K562 (cell line): ENCODE data around the gene USP50. TPM values are rescaled to one million over a fixed set of nuclear protein-coding genes. Genes with fewer than 3 reads are reported as not detected.
"Not testable (repeated sequence)": the region's sequence is repeated elsewhere in the genome, so short reads cannot be mapped to it uniquely, and the experiment has no call there.

ENCODE experiments used
- ATAC-seq: fragments of 200-7000 bp; cut with Tn5 transposase; 3 replicates; pipeline ENCODE4 v1.9.1; 2020; ENCODE audit warnings: moderate library complexity
- BruUV-seq: library from RNA; stranded (reverse); fragments of 400-500 nt; replicated peaks from 2 replicates; lab custom pipeline; 2021; lab: Mats Ljungman, UMichigan
- CTCF ChIA-PET: fragments of 300-600 bp; formaldehyde crosslinking; extraction: SDS; loops from one replicate; lab custom pipeline; 2021; ENCODE audit warnings: low intra/inter-chr PET ratio; lab: Yijun Ruan, JAX
- POLR2A ChIA-PET: fragments of 300-600, 350-650 bp; sonication (Branson Sonifier 250); formaldehyde crosslinking; extraction: SDS; loops from one replicate; lab custom pipeline; 2021; ENCODE audit warnings: antibody characterized with exemption, inconsistent platforms; lab: Yijun Ruan, JAX
- DNase-seq, 4 experiments: peaks; one replicate each; pipeline versions ENCODE4 v3.0.0 to v3.0.0-alpha.2; 2011 to 2018; ENCODE audit warnings: low spot score in 3 of 4, mixed read lengths in 3 of 4; ENCODE audit errors: extremely low read depth in 1 of 4
- FAIRE-seq: peaks from 2 replicates; lab custom pipeline; 2011; peaks lifted over from hg19 to GRCh38; lab: Jason Lieb, UNC
- H2AFZ ChIP-seq: 2 replicates; pipeline ENCODE4 v1.6.0; 2011; ENCODE audit warnings: low read depth, low read length, control low read depth, inconsistent platforms
- H3K27ac ChIP-seq: fragments of 200-600 bp; 3 replicates; pipeline ENCODE4 v1.8.0; 2011; ENCODE audit warnings: low read depth, mild to moderate bottlenecking, control low read depth, inconsistent platforms, low read length, moderate library complexity, mixed read lengths; ENCODE audit errors: extremely low read depth
- H3K27me3 ChIP-seq, 2 experiments: fragments of 300-600 bp in 1 of 2; 2 replicates in 1 of 2; 3 replicates in 1 of 2; pipeline versions ENCODE4 v1.6.0 to v1.8.0; 2011; ENCODE audit warnings: inconsistent platforms in 2 of 2, low read length in 2 of 2, mild to moderate bottlenecking in 1 of 2, mixed read lengths in 1 of 2, moderate library complexity in 1 of 2; ENCODE audit not compliant: control insufficient read depth in 2 of 2, insufficient read depth in 2 of 2
- H3K36me3 ChIP-seq: fragments of 300-600 bp; 3 replicates; pipeline ENCODE4 v1.8.0; 2011; ENCODE audit warnings: mild to moderate bottlenecking, low read length, inconsistent platforms; ENCODE audit not compliant: control insufficient read depth, insufficient read depth
- H3K4me1 ChIP-seq, 2 experiments: fragments of 200-600 bp in 1 of 2; replicated peaks in 1 of 2; 2 replicates in 1 of 2; 3 replicates in 1 of 2; pipeline versions ENCODE4 v1.5.1 to v1.8.0; 2011; ENCODE audit warnings: inconsistent platforms in 2 of 2, low read length in 2 of 2, mild to moderate bottlenecking in 1 of 2, mixed read lengths in 1 of 2, moderate library complexity in 1 of 2; ENCODE audit not compliant: control insufficient read depth in 2 of 2, insufficient read depth in 2 of 2
- H3K4me2 ChIP-seq: 2 replicates; pipeline ENCODE4 v1.6.1; 2011; ENCODE audit warnings: low read length, control low read depth, inconsistent platforms, mixed read lengths; ENCODE audit not compliant: insufficient read depth
- H3K4me3 ChIP-seq: fragments of 200-600 bp; sonication (generic), shearing (Covaris generic); 2 replicates; pipeline ENCODE4 v1.5.1; 2016; ENCODE audit warnings: control low read depth, inconsistent platforms
- H3K79me2 ChIP-seq: fragments of 200-600 bp; 3 replicates; pipeline ENCODE4 v1.8.0; 2011; ENCODE audit warnings: low read length, inconsistent platforms; ENCODE audit not compliant: control insufficient read depth, insufficient read depth
- H3K9ac ChIP-seq, 2 experiments: 2 replicates each; pipeline versions ENCODE4 v1.6.0 to v1.6.1; 2011; ENCODE audit warnings: low read depth in 2 of 2, low read length in 2 of 2, control low read depth in 1 of 2, inconsistent platforms in 1 of 2, mild to moderate bottlenecking in 1 of 2, mixed read lengths in 1 of 2; ENCODE audit not compliant: insufficient read depth in 1 of 2
- H3K9me1 ChIP-seq: one replicate; pipeline ENCODE4 v1.6.0; 2011; ENCODE audit warnings: inconsistent platforms, mild to moderate bottlenecking, low read length, moderate library complexity; ENCODE audit not compliant: control insufficient read depth, insufficient read depth
- H3K9me3 ChIP-seq: replicated peaks from 2 replicates; pipeline ENCODE4 v1.5.1; 2011; ENCODE audit warnings: low read depth, low read length, inconsistent platforms; ENCODE audit not compliant: control insufficient read depth, insufficient read depth
- H4K20me1 ChIP-seq: replicated peaks from 2 replicates; pipeline ENCODE4 v1.6.1; 2011; ENCODE audit warnings: low read length, inconsistent platforms, mixed read lengths; ENCODE audit not compliant: control insufficient read depth, insufficient read depth
- BHLHE40 ChIP-seq: IDR thresholded peaks from 2 replicates; pipeline ENCODE4 v1.6.1; 2011; ENCODE audit warnings: low read length, improper control_type of control experiment
- ESRRB ChIP-seq: fragments of 250-450 bp; sonication (Bioruptor Pico); IDR thresholded peaks from 2 replicates; pipeline ENCODE4 v1.5.0; 2020; ENCODE audit warnings: mild to moderate bottlenecking, moderate library complexity, borderline replicate concordance
- ETS2 ChIP-seq: IDR thresholded peaks from 2 replicates; pipeline ENCODE4 v1.6.1; 2016; ENCODE audit warnings: borderline replicate concordance, missing genetic modification characterization, mild to moderate bottlenecking, moderate library complexity, missing compliant biosample characterization; ENCODE audit not compliant: poor library complexity, severe bottlenecking
- FUS ChIP-seq: fragments of 200-400 bp; formaldehyde crosslinking; optimal IDR thresholded peaks from 2 replicates; pipeline ENCODE3; 2017; ENCODE audit warnings: low read depth, low read length
- HNRNPLL ChIP-seq: fragments of 200-400 bp; formaldehyde crosslinking; IDR thresholded peaks from 2 replicates; pipeline ENCODE4 v1.6.1; 2017; ENCODE audit warnings: low read length, low read depth, mild to moderate bottlenecking; ENCODE audit not compliant: poor library complexity, severe bottlenecking
- KDM1A ChIP-seq, 2 experiments: fragments of 450-650 bp; IDR thresholded peaks; 2 replicates each; pipeline ENCODE4 v1.6.1; 2016; ENCODE audit warnings: mild to moderate bottlenecking in 2 of 2
- KLF13 ChIP-seq: fragments of 450-650 bp; IDR thresholded peaks from 2 replicates; pipeline ENCODE4 v1.6.1; 2016; ENCODE audit warnings: missing genetic modification characterization, low read depth, mild to moderate bottlenecking, missing compliant biosample characterization, moderate library complexity, borderline replicate concordance
- MCM2 ChIP-seq: fragments of 450-650 bp; IDR thresholded peaks from 2 replicates; pipeline ENCODE4 v1.6.1; 2017; ENCODE audit warnings: low read depth, mild to moderate bottlenecking
- NBN ChIP-seq: fragments of 450-650 bp; IDR thresholded peaks from 2 replicates; pipeline ENCODE4 v1.6.1; 2016; ENCODE audit warnings: low read depth, mild to moderate bottlenecking
- SMAD1 ChIP-seq: fragments of 150-350 bp; IDR thresholded peaks from 2 replicates; pipeline ENCODE4 v1.6.1; 2014; ENCODE audit warnings: low read length, low read depth; ENCODE audit not compliant: partially characterized antibody
- ZNF609 ChIP-seq: sonication (generic); formaldehyde crosslinking; IDR thresholded peaks from 2 replicates; pipeline ENCODE4 v1.8.1; 2023; ENCODE audit warnings: missing genetic modification reagents, mild to moderate bottlenecking, borderline replicate concordance
- WGBS: fragments of 100-300 bp; shearing (Covaris generic); methylation state at CpG from one replicate; pipeline ENCODE4 v1.1.6; 2016; ENCODE audit warnings: low coverage, mixed read lengths; ENCODE audit not compliant: insufficient coverage; ENCODE audit errors: missing lambda C conversion rate; 5-methylcytosine and 5-hydroxymethylcytosine counted together
- in situ Hi-C: fragments of 300-500 bp; cut with MboI; formaldehyde crosslinking; loops from 4 replicates; pipeline ENCODE4 v1.15.0; 2018; ENCODE audit warnings: inconsistent platforms, mixed read lengths
- intact Hi-C: fragments of 100-400 bp; cut with micrococcal nuclease; formaldehyde crosslinking; loops from 2 replicates; pipeline ENCODE4 v1.14.2; 2022
- polyA plus RNA-seq, 8 experiments: library from polyadenylated mRNA; depleted of rRNA in 4 of 8; stranded (reverse) in 5 of 8; unstranded in 3 of 8; fragments of >200 nt; fragmentation: Nextera tagmentation in 2 of 8; fragmentation: Illumina TruSeq in 1 of 8; extraction: Ambion mirVana in 2 of 8; extraction: Trizol in 1 of 8; gene quantifications; 2 replicates each; pipeline versions ENCODE4 v1.2.1 to v1.2.3, GENCODE V29; 2011 to 2014; ENCODE audit warnings: inconsistent platforms in 1 of 8, missing spikeins in 1 of 8
- total RNA-seq, 7 experiments: library from RNA; depleted of rRNA in 6 of 7; stranded (reverse); fragments of >200 nt in 6 of 7; fragmentation: Illumina TruSeq in 2 of 7; extraction: Trizol in 2 of 7; gene quantifications; 2 replicates each; pipeline versions ENCODE4 v1.2.1 to v1.2.3, GENCODE V29; 2011 to 2021; ENCODE audit warnings: low replicate concordance in 1 of 7

The USP50 gene
- total and polyA plus RNA-seq, 9 of the 15 experiments (the other 6 are each of a cell fraction or from before 2014, with no cell fraction given) = not detected

DNA sequence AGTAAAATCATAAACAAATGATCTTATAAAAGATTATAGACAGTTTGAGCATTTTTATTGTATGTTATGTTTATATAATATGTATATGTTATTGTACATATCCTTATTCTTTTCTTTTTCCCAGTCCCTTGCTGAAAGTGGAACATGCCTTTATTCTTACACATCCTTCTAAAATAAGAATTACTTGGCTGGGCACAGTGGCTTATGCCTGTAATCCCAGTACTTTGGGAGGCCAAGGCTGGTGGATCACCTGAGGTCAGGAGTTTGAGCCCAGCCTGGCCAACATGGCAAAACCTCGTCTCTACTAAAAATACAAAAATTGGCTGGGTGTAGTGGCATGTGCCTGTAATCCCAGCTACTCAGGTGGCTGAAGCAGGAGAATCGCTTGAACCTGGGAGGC is 51.9 kb downstream of the USP50 start:
- intact Hi-C loops, H3K9me1 ChIP-seq, H4K20me1 ChIP-seq, in situ Hi-C loops, H3K9ac ChIP-seq, BruUV-seq, ATAC-seq, H3K9me3 ChIP-seq, H3K27me3 ChIP-seq, DNase-seq, H3K4me1 ChIP-seq, FAIRE-seq, H2AFZ ChIP-seq, H3K4me2 ChIP-seq, H3K79me2 ChIP-seq, H3K4me3 ChIP-seq, CTCF ChIA-PET, H3K27ac ChIP-seq: not testable (repeated sequence)
- H3K36me3 ChIP-seq = peaks cover 86% of the 10 kb centered on the region
- WGBS = 88% methylated on average over 2 of the region's 2 CpGs
- POLR2A ChIA-PET = interaction anchor here (0.7 kb wide), 1 partner anchor 11 kb away, joined by 3 read pairs; no protein-coding TSS in a partner anchor

DNA sequence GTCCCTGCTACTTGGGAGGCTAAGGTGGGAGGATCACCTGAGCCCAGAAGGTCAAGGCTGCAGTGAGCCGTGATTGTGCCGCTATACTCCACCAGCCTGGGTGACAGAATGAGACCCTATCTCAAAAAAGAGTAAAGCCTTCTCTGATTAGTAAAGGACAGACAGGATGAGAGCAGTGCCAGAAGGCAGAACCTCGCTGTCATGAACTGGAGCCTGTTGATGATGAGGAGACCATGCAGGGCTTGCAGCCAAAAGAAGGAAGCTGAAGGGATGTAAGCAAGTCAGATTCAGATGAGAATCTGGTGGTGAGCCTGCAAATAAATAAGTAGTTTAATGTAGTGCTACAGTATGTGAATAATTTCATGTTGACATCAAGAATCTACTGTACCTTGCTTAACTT is 52.8 kb downstream of the USP50 start:
- H3K36me3 ChIP-seq = peaks cover 84% of the 10 kb centered on the region
- no peaks in the 10 kb centered on the region for H3K9me1 ChIP-seq
- H3K4me3 ChIP-seq = no peak overlapping the region
- intact Hi-C loops (no loop called here), in situ Hi-C loops (no loop called here)
- POLR2A ChIA-PET = interaction anchor here (0.6 kb wide), 1 partner anchor 143 kb away, joined by 4 read pairs; no protein-coding TSS in a partner anchor
- H3K27me3 ChIP-seq = no peaks in the 10 kb centered on the region
- WGBS = 89% methylated on average over 3 of the region's 3 CpGs
- ATAC-seq (no peak), FAIRE-seq (no peak), DNase-seq (no peak)
- H3K4me2 ChIP-seq = no peak overlapping the region
- H4K20me1 ChIP-seq = no peaks in the 10 kb centered on the region
- no peaks in the 10 kb centered on the region for H3K9me3 ChIP-seq
- no peak overlapping the region for H3K27ac ChIP-seq
- no peak overlapping the region for H3K9ac ChIP-seq
- no peaks in the 10 kb centered on the region for H3K4me1 ChIP-seq
- BruUV-seq = no TSS peak
- no peak overlapping the region for H2AFZ ChIP-seq
- no peaks in the 10 kb centered on the region for H3K79me2 ChIP-seq
- CTCF ChIA-PET = interaction anchor here (0.6 kb wide), 1 partner anchor 32 kb away, joined by 3 read pairs; no protein-coding TSS in a partner anchor
- TF ChIP-seq MCM2 (no peak), ESRRB (no peak), HNRNPLL (no peak), FUS (no peak), BHLHE40 (no peak), ETS2 (no peak), SMAD1 (no peak), KLF13 (no peak), ZNF609 (no peak), KDM1A (IDR thresholded peaks at IDR 0.05) (no peak), NBN (no peak)
